Measurements from ENCODE around the gene ITGAX.

Gene ITGAX

DNA sequence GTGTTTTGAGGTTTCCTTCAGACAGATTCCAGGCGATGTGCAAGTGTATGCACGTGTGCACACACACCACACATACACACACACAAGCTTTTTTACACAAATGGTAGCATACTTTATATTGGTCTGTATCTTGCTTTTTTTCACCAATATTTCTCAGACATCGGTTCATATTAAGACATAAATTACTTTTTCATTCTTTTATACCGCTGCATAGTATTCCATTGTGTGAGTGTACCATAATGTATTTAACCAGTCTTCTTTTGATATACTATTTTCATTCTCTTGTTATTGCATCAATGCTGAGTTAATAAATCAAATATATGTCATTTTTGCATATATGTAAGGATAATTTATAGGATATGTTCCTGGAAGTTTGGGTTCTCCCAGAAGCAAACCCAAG lies 22.4 kb upstream of the ITGAX start:
- no peak overlapping the region for H3K9ac ChIP-seq (ENCODE audit: low read depth, low read length, poor library complexity, severe bottlenecking)
- H2AFZ ChIP-seq (ENCODE audit: low read length) = no peak overlapping the region
- H3K9me2 ChIP-seq (replicated peaks; ENCODE audit: low read depth, low read length) = no peaks in the 10 kb centered on the region
- H3K4me1 ChIP-seq (ENCODE audit: insufficient read depth, low read length, poor library complexity, severe bottlenecking) = peaks cover 11% of the 10 kb centered on the region
- H3K27me3 ChIP-seq (ENCODE audit: insufficient read depth, low read length, poor library complexity, severe bottlenecking) = no peaks in the 10 kb centered on the region
- H3K9me3 ChIP-seq (ENCODE audit: insufficient read depth, low read depth, low read length) = no peaks in the 10 kb centered on the region
- no peaks in the 10 kb centered on the region for H4K20me1 ChIP-seq (ENCODE audit: insufficient read depth, low read length, poor library complexity, severe bottlenecking)
- H3K4me2 ChIP-seq (ENCODE audit: low read depth, low read length, poor library complexity, severe bottlenecking) = no peak overlapping the region
- H3K79me2 ChIP-seq (ENCODE audit: insufficient read depth, low read length) = no peaks in the 10 kb centered on the region
- H3F3A ChIP-seq (ENCODE audit: low read depth) = no peaks in the 10 kb centered on the region
- no peaks in the 10 kb centered on the region for H3K36me3 ChIP-seq (ENCODE audit: insufficient read depth, low read length)
- no peak overlapping the region for H3K4me3 ChIP-seq (ENCODE audit: low read length, poor library complexity, severe bottlenecking)
- no peak for TF ChIP-seq EZH2phosphoT487 (IDR thresholded peaks at IDR 0.05; ENCODE audit: borderline replicate concordance)
- TF ChIP-seq, protein P1, sequence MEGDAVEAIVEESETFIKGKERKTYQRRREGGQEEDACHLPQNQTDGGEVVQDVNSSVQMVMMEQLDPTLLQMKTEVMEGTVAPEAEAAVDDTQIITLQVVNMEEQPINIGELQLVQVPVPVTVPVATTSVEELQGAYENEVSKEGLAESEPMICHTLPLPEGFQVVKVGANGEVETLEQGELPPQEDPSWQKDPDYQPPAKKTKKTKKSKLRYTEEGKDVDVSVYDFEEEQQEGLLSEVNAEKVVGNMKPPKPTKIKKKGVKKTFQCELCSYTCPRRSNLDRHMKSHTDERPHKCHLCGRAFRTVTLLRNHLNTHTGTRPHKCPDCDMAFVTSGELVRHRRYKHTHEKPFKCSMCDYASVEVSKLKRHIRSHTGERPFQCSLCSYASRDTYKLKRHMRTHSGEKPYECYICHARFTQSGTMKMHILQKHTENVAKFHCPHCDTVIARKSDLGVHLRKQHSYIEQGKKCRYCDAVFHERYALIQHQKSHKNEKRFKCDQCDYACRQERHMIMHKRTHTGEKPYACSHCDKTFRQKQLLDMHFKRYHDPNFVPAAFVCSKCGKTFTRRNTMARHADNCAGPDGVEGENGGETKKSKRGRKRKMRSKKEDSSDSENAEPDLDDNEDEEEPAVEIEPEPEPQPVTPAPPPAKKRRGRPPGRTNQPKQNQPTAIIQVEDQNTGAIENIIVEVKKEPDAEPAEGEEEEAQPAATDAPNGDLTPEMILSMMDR (conservative IDR thresholded peaks at IDR 0.05; ENCODE audit: low read length) = no peak

DNA sequence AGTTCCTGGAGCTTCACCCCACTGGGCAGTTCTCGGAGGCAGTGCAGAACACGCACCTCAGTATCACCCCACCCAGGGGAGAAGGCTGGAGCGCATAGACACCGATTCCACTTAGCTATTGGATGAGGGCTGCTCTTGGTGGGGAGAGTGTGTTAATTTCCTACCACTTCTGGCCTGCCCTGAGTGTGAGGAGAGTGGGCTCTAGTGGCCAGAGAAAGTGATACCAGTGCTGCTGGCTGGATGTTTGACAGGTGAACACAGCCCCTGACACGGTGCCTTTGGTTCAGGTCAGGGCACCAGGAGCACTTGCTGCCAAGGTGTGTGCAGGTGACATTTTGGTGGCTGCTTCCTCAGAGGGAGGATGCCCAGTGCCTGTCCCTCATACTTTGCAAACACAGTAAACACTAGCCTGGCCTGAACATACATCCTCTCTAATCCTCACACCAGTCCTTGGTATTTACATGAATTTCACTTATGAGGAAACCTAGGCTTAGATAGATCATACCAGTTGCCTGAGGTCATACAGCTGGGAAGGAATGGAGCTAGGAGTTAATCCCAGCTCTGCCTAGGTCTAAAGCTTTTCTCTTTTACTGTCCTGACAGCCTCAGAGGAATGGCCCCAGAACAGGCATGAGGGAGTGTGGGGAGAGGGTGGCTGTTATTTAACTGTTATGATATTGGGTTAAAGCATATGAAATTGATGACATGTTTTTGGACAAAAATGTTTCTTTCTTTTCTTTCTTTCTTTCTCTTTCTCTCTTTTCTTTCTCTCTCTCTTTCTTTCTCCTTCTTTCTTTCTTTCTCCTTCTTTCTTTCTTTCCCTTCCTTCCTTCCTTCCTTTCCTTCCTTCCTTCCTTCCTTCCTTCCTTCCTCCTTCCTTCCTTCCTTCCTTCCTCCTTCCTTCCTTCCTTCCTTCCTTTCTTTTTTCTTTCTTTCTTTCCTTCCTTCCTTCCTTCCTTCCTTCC lies 21.0 kb upstream of the ITGAX start:
- H3K27me3 ChIP-seq (ENCODE audit: insufficient read depth, low read length, poor library complexity, severe bottlenecking) = no peaks in the 10 kb centered on the region
- no peaks in the 10 kb centered on the region for H3K9me3 ChIP-seq (ENCODE audit: insufficient read depth, low read depth, low read length)
- no peak overlapping the region for H2AFZ ChIP-seq (ENCODE audit: low read length)
- no peaks in the 10 kb centered on the region for H3K9me2 ChIP-seq (replicated peaks; ENCODE audit: low read depth, low read length)
- no peaks in the 10 kb centered on the region for H3K79me2 ChIP-seq (ENCODE audit: insufficient read depth, low read length)
- H4K20me1 ChIP-seq (ENCODE audit: insufficient read depth, low read length, poor library complexity, severe bottlenecking) = no peaks in the 10 kb centered on the region
- no peaks in the 10 kb centered on the region for H3F3A ChIP-seq (ENCODE audit: low read depth)
- no peaks in the 10 kb centered on the region for H3K4me1 ChIP-seq (ENCODE audit: insufficient read depth, low read length, poor library complexity, severe bottlenecking)
- H3K4me3 ChIP-seq (ENCODE audit: low read length, poor library complexity, severe bottlenecking) = no peak overlapping the region
- TF ChIP-seq EZH2phosphoT487 (IDR thresholded peaks at IDR 0.05; ENCODE audit: borderline replicate concordance) = no peak
- TF ChIP-seq, protein P1 (conservative IDR thresholded peaks at IDR 0.05; ENCODE audit: low read length) = peak; percentile 70
- no peak overlapping the region for H3K4me2 ChIP-seq (ENCODE audit: low read depth, low read length, poor library complexity, severe bottlenecking)
- H3K9ac ChIP-seq (ENCODE audit: low read depth, low read length, poor library complexity, severe bottlenecking) = no peak overlapping the region
- no peaks in the 10 kb centered on the region for H3K36me3 ChIP-seq (ENCODE audit: insufficient read depth, low read length)

DNA sequence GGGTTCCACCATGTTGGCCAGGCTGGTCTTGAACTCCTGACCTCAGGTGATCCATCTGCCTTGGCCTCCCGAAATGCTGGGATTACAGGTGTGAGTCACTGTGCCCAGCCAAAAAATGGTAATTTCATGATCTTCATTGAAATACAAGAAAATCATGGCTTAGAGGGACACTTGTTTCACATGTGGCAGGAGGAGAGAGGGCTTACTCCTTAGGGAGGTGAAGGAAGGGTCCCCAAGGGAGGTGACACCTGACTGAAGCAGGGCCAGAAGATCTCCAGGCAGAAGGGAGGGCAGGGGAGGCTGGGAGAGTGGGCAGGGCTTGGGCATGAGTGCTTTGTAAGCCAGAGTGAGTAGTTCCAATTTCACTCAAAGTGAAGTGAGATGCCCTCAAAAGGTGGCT lies 20.0 kb upstream of the ITGAX start:
- Histone ChIP-seq H3K9ac (ENCODE audit: low read depth, low read length, poor library complexity, severe bottlenecking) (no peak overlapping the region), H2AFZ (ENCODE audit: low read length) (no peak overlapping the region)

More for the DNA sequence above, 20.0 kb upstream of the ITGAX start:
- H4K20me1 ChIP-seq (ENCODE audit: insufficient read depth, low read length, poor library complexity, severe bottlenecking) = no peaks in the 10 kb centered on the region
- TF ChIP-seq, protein P1 (conservative IDR thresholded peaks at IDR 0.05; ENCODE audit: low read length) = no peak
- TF ChIP-seq EZH2phosphoT487 (IDR thresholded peaks at IDR 0.05; ENCODE audit: borderline replicate concordance) = no peak
- H3K36me3 ChIP-seq (ENCODE audit: insufficient read depth, low read length) = no peaks in the 10 kb centered on the region
- no peak overlapping the region for H3K4me2 ChIP-seq (ENCODE audit: low read depth, low read length, poor library complexity, severe bottlenecking)
- no peaks in the 10 kb centered on the region for H3K4me1 ChIP-seq (ENCODE audit: insufficient read depth, low read length, poor library complexity, severe bottlenecking)
- H3K4me3 ChIP-seq (ENCODE audit: low read length, poor library complexity, severe bottlenecking) = no peak overlapping the region
- H3K79me2 ChIP-seq (ENCODE audit: insufficient read depth, low read length) = no peaks in the 10 kb centered on the region
- H3K9me3 ChIP-seq (ENCODE audit: insufficient read depth, low read depth, low read length) = no peaks in the 10 kb centered on the region
- H3F3A ChIP-seq (ENCODE audit: low read depth) = no peaks in the 10 kb centered on the region
- H3K9me2 ChIP-seq (replicated peaks; ENCODE audit: low read depth, low read length) = no peaks in the 10 kb centered on the region
- no peaks in the 10 kb centered on the region for H3K27me3 ChIP-seq (ENCODE audit: insufficient read depth, low read length, poor library complexity, severe bottlenecking)
